Measurements from ENCODE around the gene EFNA5. TPM values are rescaled to one million over a fixed set of nuclear protein-coding genes. Genes with fewer than 3 reads are reported as not detected.
A peak's percentile ranks its signal among the peaks of the same experiment; 100 is the strongest.

EFNA5 gene
- total RNA-seq, 1 donor from 2014 or later: 10.2 TPM

DNA sequence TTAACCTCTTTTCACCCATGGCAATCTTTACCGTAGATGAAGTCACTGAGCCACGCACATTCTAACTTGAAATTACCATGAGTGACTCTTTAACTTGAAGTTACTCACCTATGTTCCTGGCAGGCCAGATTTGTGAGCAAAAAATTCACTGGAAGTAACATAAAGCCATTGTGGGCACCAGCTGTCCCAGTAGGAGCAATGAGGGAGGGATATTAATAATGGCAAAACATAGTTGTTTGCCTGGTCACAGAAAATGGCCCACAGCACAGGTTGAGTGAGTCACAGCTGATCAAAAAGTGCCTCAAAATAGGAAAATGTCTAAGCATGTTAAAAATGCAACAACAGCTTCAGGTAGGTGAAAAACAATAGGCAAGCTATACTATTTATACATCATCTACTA is 146.6 kb downstream of the EFNA5 start:
- Histone ChIP-seq H3K36me3 (no peaks in the 10 kb centered on the region), H3K27ac (no peak overlapping the region), H3K4me3 (no peak overlapping the region), H3K4me1 (peaks cover 3% of the 10 kb centered on the region), H3K27me3 (ENCODE audit: low read depth) (no peaks in the 10 kb centered on the region), H3K9me3 (no peaks in the 10 kb centered on the region)
- intact Hi-C loops (cut with DNase I): no loop called here
- TF ChIP-seq, protein P1, sequence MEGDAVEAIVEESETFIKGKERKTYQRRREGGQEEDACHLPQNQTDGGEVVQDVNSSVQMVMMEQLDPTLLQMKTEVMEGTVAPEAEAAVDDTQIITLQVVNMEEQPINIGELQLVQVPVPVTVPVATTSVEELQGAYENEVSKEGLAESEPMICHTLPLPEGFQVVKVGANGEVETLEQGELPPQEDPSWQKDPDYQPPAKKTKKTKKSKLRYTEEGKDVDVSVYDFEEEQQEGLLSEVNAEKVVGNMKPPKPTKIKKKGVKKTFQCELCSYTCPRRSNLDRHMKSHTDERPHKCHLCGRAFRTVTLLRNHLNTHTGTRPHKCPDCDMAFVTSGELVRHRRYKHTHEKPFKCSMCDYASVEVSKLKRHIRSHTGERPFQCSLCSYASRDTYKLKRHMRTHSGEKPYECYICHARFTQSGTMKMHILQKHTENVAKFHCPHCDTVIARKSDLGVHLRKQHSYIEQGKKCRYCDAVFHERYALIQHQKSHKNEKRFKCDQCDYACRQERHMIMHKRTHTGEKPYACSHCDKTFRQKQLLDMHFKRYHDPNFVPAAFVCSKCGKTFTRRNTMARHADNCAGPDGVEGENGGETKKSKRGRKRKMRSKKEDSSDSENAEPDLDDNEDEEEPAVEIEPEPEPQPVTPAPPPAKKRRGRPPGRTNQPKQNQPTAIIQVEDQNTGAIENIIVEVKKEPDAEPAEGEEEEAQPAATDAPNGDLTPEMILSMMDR (IDR thresholded peaks at IDR 0.05): no peak
- ATAC-seq (no peak), DNase-seq (no peak)

DNA sequence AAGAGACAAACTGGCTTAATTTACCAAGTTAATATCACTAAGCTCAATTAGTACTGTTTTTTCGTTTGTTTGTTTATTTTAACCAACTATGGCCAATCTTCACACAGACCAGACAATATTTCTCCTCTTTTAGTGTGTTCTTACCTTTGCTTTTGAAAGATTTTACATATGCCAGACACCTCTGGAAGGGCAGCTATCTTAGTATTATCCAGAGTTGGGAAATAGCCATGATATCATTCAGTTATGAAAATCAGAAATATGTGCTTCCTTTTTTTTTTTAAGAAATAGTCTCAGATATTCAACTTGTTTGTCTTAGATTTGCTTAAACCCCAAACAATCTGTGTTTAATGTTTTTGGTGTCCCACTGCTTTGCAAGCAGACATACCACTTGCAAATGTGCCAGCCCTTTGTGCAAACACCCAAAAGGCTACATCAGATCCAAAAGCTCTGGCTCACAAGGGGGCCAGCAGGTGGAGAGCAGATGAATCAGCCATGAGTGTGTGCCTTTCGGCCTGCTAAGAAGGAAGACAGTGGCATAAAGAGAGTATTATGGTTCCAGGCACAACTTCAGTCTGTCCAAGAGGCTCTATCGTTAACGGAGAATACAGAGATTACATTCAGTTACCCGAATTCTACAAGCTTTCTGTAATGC is 147.6 kb downstream of the EFNA5 start:
- Histone ChIP-seq H3K9me3 (no peaks in the 10 kb centered on the region), H3K27ac (no peak overlapping the region), H3K36me3 (no peaks in the 10 kb centered on the region), H3K4me1 (peaks cover 3% of the 10 kb centered on the region), H3K4me3 (no peak overlapping the region), H3K27me3 (ENCODE audit: low read depth) (no peaks in the 10 kb centered on the region)
- TF ChIP-seq, protein P1 (IDR thresholded peaks at IDR 0.05): no peak
- intact Hi-C loops (cut with DNase I): no loop called here
- no peak for ATAC-seq
- DNase-seq: no peak

DNA sequence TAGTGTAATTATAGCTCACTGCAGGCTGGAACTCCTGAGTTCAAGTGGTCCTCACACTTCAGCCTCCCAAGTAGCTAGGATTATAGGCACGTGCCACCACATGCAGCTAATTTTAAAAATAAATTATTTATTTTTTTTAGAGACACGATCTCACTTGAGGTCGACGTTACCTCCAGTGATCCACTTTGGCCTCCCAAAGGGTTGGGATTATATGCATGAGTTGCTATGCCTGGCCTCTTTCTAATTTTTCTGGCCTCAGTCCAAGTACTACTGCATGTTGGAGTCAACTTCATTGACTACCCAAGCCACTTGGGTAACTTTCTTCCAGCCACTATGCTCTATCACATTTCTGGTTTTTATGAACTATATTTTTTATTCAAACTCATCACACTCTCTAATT is 148.3 kb downstream of the EFNA5 start:
- DNase-seq: no peak
- Histone ChIP-seq H3K27ac (no peak overlapping the region), H3K9me3 (no peaks in the 10 kb centered on the region), H3K4me3 (no peak overlapping the region), H3K4me1 (peaks cover 3% of the 10 kb centered on the region), H3K27me3 (ENCODE audit: low read depth) (no peaks in the 10 kb centered on the region), H3K36me3 (no peaks in the 10 kb centered on the region)
- intact Hi-C loops (cut with DNase I): no loop called here
- TF ChIP-seq, protein P1 (IDR thresholded peaks at IDR 0.05): no peak
- no peak for ATAC-seq

DNA sequence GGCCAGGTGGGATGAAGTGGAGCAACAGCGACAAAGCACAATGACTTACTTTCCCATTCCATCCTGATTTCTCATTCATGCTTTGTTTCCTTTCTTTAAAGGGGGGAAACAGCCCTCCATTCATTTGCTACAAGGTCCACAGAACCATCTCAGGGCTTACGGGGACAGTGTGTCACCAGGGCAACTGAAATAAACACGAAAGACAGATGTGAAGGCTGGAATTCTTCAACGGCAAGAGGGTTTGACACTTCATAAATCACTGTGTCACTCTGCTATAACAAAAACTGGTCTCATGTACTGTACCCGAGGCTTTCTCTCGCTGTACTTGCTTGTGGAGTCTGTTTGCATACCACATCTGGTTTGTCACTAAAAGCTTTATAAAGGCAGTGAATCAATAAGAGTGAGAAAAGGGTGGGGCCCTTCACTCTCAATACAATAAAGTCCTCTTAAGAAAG is 150.8 kb downstream of the EFNA5 start:
- intact Hi-C loops (cut with DNase I): no loop called here
- Histone ChIP-seq H3K4me1 (peaks cover 3% of the 10 kb centered on the region), H3K4me3 (no peak overlapping the region), H3K9me3 (no peaks in the 10 kb centered on the region), H3K27ac (no peak overlapping the region), H3K27me3 (ENCODE audit: low read depth) (no peaks in the 10 kb centered on the region), H3K36me3 (no peaks in the 10 kb centered on the region)
- DNase-seq: no peak
- TF ChIP-seq, protein P1 (IDR thresholded peaks at IDR 0.05): no peak
- peak; percentile 47 to 48 for ATAC-seq

DNA sequence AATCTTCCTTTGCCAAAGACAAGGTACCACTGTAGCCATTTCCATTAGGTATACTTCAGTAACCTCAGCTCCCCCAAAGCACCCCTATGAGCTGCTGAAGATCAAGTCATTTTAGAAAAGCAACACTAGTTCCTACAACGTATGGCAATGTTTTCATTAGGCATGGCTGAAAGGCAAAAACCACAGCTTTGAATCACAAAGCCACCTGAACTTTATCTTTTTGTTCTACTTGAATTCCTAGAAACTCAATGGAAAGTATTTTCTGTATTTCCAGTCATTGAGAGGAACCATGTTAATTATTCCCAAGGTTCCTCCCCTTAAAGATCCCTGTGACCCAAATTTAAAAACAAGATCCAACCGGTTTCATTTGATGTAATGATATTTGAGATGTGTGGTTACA is 152.1 kb downstream of the EFNA5 start:
- Histone ChIP-seq H3K9me3 (no peaks in the 10 kb centered on the region), H3K36me3 (no peaks in the 10 kb centered on the region), H3K4me3 (no peak overlapping the region), H3K4me1 (peaks cover 3% of the 10 kb centered on the region), H3K27me3 (ENCODE audit: low read depth) (no peaks in the 10 kb centered on the region), H3K27ac (no peak overlapping the region)
- TF ChIP-seq, protein P1 (IDR thresholded peaks at IDR 0.05): no peak
- DNase-seq (no peak), ATAC-seq (no peak)
- intact Hi-C loops (cut with DNase I): no loop called here

Measured in lower lobe of right lung (tissue), 2 donors.